K562 treated with DMSO at 1 percent for 12 hours (cell line): Measurements from ENCODE around the gene RPS27. TPM values are rescaled to one million over a fixed set of nuclear protein-coding genes. Genes with fewer than 3 reads are reported as not detected.

Experiments
- total RNA-seq: library from RNA; unstranded; fragments of 300-600 nt; gene quantifications from 2 replicates; pipeline ENCODE4 v1.2.3, GENCODE V29; 2022; ENCODE audit not compliant: insufficient read depth

RPS27 gene
- total RNA-seq, result 12,759 and 17,598 TPM in 2 replicates

GRCh38 chr1:153990468-153991150 is at the start of gene RPS27:
RPS27 (plus strand) TSS chr1:153990762; CDS start chr1:153990797, 35 bp downstream.

GRCh38 chr1:153946622-153947241 is 43.8 kb upstream of the RPS27 start, which contains the start of gene DENND4B:
DENND4B (minus strand) TSS chr1:153946718; CDS start chr1:153944374, 2,344 bp downstream.

GRCh38 chr1:153958111-153958960 is 32.2 kb upstream of the RPS27 start, which contains the start of gene CRTC2:
CRTC2 (minus strand) TSS chr1:153958612; CDS start chr1:153958497, 115 bp downstream.

GRCh38 chr1:153963030-153963849 is 27.3 kb upstream of the RPS27 start, which contains the start of gene SLC39A1:
SLC39A1 (minus strand) TSS chr1:153963537; CDS start chr1:153962715, 822 bp downstream.

GRCh38 chr1:153967107-153967999 is 23.2 kb upstream of the RPS27 start, which contains the start of gene CREB3L4:
CREB3L4 (plus strand) TSS chr1:153967902; CDS start chr1:153968526, 624 bp downstream.

GRCh38 chr1:153977250-153978240 is 13.0 kb upstream of the RPS27 start, which contains the start of gene JTB:
JTB (minus strand) TSS chr1:153977674; CDS start chr1:153977252, 422 bp downstream.

GRCh38 chr1:153985941-153986761 is 4.4 kb upstream of the RPS27 start, which contains the start of gene RAB13:
RAB13 (minus strand) TSS chr1:153986339; CDS start chr1:153986236, 103 bp downstream.

Other genes starting within 250 kb of the RPS27 start
- gene SLC27A3, start 215.4 kb upstream of the RPS27 start, total RNA-seq, result 7.4 and 8.9 TPM in 2 replicates
- gene GATAD2B, start 67.8 kb upstream of the RPS27 start, total RNA-seq, result 3.2 and 15.7 TPM in 2 replicates
- 26.8 and 51.8 TPM in 2 replicates for gene DENND4B, start 44.0 kb upstream of the RPS27 start, total RNA-seq
- 25.2 and 47.4 TPM in 2 replicates for gene CRTC2, start 32.1 kb upstream of the RPS27 start, total RNA-seq
- 61.1 and 72.1 TPM in 2 replicates for gene SLC39A1, start 27.2 kb upstream of the RPS27 start, total RNA-seq
- gene CREB3L4, start 22.9 kb upstream of the RPS27 start, total RNA-seq, result 19.6 and 25.0 TPM in 2 replicates
- gene JTB, start 13.1 kb upstream of the RPS27 start, total RNA-seq, result 229 and 282 TPM in 2 replicates
- gene RAB13, start 4.4 kb upstream of the RPS27 start, total RNA-seq, result 135 and 137 TPM in 2 replicates
- not detected in 2 replicates for gene NUP210L, start 164.3 kb downstream of the RPS27 start, total RNA-seq
- 228 and 361 TPM in 2 replicates for gene TPM3, start 201.3 kb downstream of the RPS27 start, total RNA-seq
- gene CFAP141, start 215.6 kb downstream of the RPS27 start, total RNA-seq, result not detected in 2 replicates
- 49.2 and 167 TPM in 2 replicates for gene UBAP2L, start 230.2 kb downstream of the RPS27 start, total RNA-seq